CD4-positive, alpha-beta T cell treated with Interleukin-4 for 1 hour (primary cell): ENCODE results near the gene ZNF593OS.

Experiments
- DNase-seq, 2 donors: peaks; one replicate each; pipeline ENCODE4 v3.0.0-alpha.2; 2020 to 2022

The ZNF593OS gene

DNA sequence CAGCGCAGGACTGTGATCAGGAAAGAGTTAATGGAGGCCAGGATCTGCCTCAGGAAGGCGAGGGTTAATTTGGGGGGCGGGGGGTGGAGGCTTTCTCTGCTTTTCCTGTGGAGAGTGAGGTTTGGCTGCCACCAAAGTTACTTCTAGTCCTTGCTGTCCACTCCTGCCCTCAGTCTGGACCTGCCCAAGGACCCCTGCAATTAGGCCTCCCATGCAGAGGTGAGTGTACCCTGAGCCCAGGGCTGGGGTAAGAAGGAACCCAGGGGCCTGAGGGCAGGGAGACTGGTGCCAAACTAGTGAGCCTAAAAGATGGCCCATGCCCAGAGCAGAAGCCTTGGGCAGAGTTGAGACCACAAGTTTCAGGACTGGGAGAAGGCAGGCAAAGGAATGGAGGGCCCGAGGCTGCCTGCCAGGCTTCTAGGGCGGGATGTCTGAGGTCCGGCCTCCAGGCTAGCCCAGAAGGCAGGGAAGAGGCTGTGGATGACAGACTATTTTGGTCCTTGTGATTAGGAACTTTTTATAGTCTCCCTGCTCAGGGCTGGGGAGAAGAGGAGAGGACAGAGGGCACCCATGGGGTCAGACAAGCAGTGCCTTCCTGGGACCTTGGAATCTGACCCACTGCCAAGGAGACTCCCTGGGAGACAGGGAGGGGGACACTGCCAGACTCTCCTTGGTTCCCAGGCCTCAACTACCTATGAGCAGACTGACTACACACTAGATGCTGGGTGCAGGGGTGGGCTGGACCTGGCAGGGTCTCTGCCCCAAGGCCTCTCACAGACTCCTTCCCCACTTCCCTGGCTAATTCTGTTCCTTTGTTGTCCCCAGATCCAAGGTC, 12.5 kb downstream of the ZNF593OS start, which contains the start of gene FAM110D:
Gene FAM110D (plus strand): TSS at position 172 of the 835 bp plus-strand sequence. CDS start 2,213 bp downstream, outside the sequence.
- no peak for DNase-seq

GRCh38 chr1:26158271-26158907, 13.2 kb downstream of the ZNF593OS start:
- no peak for DNase-seq

DNA sequence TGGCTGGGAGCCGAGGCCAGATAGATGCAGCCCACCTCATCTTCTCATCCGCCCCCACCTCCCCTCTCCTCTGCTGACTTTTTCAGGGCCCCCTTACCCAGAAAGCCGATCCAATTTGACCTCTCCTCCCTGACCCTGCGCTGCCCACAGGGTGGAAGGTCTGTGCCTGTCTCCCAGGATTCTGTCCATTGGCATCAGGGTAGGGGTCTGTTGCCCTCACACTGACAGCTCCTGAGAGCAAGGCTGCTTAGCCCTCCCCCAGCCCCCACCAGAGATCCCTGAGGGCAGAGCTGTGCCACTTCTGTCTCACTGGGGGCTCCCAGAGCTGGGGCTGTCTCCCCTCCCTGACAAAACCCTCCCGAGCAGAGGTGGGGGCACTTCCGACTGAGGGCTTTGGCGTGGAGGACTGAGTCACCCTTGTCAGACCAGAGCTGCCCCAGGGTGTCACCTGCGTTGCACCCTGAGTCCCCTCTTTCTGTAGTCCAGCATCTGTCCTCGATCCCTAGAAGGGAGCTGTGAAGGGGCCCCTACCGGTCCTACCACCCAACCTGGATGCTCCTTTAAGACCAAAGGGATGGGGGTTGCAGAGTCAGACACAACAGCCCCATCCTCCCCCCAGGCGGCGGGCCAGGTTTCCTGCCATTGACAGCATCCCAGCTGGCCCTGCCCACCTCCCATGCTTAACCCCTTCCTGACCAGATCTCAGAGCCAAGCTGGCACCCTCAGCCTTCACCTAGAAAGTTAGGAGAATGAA, 15.2 kb downstream of the ZNF593OS start:
- DNase-seq: no peak

- no peak for DNase-seq
Observed at GRCh38 chr1:26155370-26156284, 16.0 kb downstream of the ZNF593OS start.

DNA sequence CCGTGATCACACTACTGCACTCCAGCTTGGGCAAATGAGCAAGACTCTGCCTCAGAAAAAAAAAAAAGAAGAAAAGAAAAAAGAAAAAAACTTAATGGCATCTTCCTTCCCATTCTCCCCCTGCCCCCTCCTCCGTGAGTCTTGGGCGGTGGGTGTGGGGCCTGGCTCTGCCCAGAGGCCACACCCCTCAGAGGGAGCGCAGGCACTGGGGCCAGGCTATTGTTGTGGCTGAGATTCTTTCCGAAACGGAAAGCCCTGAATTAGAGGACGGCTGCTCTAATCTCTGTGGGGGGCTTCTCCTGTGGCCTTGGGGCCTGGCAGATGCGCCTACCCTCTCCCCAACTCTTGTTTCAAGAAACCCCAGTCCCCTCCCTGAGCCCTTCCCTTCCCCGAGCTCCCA, 16.9 kb downstream of the ZNF593OS start:
- DNase-seq: no peak

DNA sequence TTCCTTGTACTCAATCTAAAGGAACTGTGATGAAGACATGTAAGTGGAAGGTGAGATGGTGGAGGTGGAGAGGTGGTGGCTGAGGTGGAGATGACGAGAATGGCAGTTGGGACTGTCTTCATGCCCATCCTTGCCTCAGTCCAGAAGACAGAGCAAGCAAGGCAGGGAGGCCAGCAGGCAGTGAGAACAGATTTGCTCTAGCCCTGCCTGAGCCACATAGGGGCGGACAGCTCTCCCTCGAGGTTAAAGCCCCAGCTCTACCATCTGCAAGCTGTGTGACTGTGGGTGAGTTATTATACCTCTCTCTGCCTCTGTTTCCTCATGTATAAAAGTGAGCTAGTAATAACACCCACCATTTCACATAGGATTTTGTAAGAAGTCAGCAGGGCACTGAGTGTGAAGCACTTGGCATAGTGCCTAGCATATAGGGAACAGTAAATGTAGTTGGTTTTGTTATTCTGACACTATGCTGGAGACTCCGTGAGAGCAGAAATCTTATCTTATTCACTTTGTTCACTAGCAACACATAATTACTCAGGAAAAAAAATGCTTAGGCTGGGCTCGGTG, 17.6 kb downstream of the ZNF593OS start:
- DNase-seq: no peak

- no peak for DNase-seq
Observed at GRCh38 chr1:26148887-26149286, 22.7 kb downstream of the ZNF593OS start.

- DNase-seq: no peak
Observed at GRCh38 chr1:26145960-26146294, 25.7 kb downstream of the ZNF593OS start.

DNA sequence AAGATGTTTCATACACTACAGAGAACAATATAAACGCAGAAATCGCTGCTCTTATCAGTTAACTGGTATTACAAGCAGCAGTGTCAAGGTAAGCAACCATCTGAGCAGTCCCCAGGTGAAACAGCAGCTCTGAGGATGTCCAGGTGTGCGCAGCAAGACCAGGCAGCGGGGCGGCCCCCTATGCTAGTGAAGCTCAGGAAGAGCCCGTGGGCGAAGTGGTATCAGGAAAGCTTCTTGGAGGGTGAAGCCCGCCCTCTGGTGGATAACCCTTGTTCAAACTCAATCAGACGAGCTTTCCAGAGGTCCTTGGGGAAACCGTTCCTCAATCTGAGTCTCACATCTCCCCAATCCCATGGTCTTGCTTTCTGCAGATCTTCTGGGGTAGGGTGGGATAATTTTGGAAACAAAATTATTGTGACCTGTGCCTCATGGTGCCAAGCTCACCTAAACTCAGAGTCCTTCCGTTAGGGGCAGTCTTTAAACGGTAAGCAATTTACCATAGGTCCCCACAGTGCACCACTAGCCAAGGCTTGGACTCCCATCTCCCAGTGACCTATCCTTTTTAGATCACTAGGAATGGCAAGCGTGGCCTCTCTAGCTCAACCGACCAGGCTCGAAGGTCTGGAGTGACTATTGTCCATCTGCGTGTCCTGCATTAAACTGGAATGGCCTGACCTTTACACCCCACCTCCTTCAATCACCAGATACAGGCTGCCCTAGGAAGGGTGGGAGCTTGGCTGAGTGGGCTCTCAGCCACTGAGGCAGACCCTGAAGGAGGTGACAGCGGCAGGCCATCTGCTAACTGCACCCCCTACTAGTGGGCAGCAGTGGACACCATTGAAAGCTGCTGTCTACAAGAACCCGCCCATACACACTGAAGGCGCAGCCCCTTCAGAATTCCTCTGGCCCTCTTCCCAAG, 26.3 kb downstream of the ZNF593OS start:
- peak; percentile 77 to 79 for DNase-seq

DNA sequence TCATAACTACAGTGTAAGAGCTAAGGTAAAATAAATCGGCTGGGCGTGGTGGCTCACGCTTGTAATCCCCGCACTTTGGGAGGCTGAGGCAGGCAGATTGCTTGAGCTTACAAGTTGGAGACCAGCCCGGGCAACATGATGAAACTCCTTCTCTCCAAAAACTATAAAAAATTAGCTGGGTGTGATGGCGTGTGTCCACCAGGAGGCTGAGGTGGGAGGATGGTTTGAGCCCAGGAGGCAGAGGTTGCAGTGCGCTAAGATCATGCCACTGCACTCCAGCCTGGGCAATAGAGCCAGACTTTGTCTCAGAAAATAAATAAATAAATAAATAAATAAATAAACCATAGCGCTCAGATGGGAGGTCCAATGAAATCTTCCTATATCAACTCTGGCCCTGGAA, 29.5 kb downstream of the ZNF593OS start:
- no peak for DNase-seq

DNA sequence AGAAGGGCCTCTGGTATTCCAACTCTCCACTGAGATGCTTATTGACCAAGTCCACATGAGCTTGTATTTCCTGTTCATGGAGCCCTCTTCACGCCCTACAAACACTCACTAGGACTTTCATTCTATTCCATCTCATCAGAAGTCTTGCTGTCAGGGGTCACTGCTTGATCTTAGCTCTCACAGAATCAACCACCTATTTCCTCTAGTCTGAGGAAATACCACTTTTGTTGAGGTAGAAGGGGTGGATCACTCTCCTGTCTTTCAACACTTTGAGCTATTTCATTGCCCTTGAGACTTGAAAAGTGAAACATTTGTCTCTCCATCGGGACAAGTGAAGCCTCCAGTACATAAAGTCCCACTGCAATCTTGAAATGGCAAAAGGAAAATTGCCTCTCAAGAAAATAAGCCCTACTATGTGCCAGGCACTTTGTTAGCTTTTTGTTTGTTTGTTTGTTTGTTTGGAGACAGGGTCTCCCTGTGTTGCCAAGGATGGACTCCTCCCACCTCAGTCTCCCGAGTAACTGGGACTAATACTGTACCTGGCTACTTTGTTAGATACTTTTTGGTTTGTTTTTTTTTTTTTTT, 32.6 kb downstream of the ZNF593OS start:
- no peak for DNase-seq

GRCh38 chr1:26134466-26134865, 37.2 kb downstream of the ZNF593OS start:
- DNase-seq: no peak

GRCh38 chr1:26132834-26133167, 38.8 kb downstream of the ZNF593OS start:
- DNase-seq: no peak

GRCh38 chr1:26132128-26132833, 39.4 kb downstream of the ZNF593OS start:
- DNase-seq: no peak

GRCh38 chr1:26130695-26131094, 40.9 kb downstream of the ZNF593OS start:
- no peak for DNase-seq

DNA sequence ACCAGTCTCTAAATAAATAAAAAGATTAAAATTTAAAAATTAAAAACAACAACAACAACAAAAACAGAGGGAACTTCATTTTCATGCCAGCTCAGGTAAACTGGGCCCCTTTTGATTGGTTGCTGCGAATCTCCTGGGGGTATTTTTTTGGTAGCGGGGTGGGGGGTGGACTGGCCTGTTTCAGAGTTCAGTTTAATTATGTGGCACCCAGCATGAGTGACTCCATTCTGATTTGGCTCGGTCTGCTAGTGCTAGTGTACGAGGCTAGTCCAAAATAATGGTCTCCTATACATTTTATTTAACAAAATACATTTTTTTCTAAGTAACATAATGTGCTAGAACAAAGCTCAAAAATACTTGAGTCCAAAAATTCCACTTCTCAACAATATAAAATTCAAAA, 41.9 kb downstream of the ZNF593OS start:
- no peak for DNase-seq

DNA sequence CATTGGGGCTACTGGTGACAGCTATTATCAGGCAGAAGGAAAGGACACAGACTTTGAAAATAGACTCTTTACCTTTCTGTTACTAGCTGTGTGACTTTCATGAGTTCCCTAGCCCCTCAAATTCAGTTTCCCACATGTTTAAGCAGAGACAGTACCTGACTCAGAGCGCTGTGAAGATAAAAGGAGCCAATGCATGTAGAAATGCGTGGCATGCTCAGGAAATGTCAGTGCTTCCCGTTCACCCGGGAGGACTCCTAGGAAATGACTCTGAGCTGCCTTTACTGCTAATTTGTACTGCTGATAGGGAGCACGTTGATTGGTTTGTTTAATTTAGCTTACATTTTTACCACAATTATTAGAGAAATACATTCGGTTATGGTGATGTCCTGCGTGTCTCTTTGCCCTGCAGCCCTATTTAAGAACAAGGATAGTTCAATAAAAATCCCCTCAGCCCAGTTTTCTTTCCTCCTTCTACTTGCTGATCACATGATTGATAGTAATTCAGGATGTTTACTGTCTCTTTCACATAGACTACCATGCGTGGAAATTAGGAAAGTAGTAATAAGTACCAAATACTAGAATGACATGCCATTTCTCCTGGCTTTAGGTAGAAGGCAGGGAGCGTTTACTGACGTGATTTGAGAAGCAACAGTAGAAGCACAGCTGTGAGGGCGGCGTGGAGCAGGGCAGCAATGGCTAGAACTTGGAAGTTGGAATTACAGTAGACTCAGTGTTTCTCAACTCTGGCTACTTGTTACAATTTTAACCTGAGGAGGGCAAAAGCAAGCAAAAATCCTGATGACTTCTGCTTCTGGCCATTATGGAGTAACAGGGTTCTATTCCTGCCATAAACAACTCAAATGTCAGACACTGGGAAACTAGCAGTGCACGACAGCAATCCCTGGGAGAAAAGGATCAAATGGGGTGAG, 44.1 kb downstream of the ZNF593OS start:
- DNase-seq: no peak

DNA sequence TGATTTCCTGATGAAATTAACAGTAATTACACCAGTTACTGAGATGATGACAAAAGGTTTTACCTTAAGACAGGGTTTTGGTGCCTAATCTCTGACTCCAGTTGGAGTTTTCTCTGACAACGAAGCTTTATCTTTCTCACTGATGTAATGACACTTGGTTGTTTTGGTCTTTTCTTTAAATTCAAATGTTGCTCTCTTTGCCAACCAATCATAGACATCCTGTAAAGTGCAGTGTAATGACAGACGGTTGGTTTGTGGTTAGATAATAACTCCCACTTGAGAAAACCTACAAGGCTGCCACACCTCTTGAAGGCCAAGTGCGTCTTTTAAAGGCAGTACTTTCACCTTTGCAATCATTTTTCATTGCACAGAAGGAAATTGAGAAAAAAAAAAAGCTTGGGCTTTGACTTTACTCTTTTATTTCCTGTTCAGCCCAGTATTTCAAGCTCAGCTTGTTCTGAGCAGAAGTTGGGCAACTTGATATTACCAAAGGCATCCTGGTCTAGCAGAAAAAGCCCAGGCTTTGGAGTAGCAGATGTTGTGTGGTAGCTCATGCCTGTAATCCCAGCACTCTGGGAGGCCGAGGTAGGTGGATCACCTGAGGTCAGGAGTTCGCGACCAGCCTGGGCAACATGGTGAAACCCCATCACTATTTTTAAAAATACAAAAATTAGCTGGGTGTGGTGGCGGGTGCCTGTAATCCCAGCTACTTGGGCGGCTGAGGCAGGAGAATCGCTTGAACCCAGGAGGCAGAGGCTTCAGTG, 45.1 kb downstream of the ZNF593OS start:
- DNase-seq: peak; percentile 72 to 91
